GM23338 (cell line): ENCODE data around the gene AACS. TPM values are rescaled to one million over a fixed set of nuclear protein-coding genes. Genes with fewer than 3 reads are reported as not detected.

Experiments used
- ATAC-seq: fragments of 200-7000 bp; cut with Tn5 transposase; 3 replicates; pipeline ENCODE4 v1.9.1; 2020
- DNase-seq: peaks from one replicate; pipeline ENCODE4 v3.0.0-alpha.2; 2015; ENCODE audit warnings: low spot score
- H2AFZ ChIP-seq: fragments of 200-600 bp; sonication (generic); 2 replicates; pipeline ENCODE4 v1.8.0; 2016; ENCODE audit warnings: antibody characterized with exemption, mild to moderate bottlenecking, moderate library complexity
- H3F3A ChIP-seq: fragments of 200-600 bp; sonication (generic); replicated peaks from 2 replicates; pipeline ENCODE4 v1.8.0; 2017; ENCODE audit warnings: antibody characterized with exemption, mixed run types, low read depth
- H3K27ac ChIP-seq: fragments of 200-600 bp; sonication (generic); 2 replicates; pipeline ENCODE4 v1.6.1; 2016; ENCODE audit warnings: low read depth
- H3K27me3 ChIP-seq: fragments of 200-600 bp; sonication (generic); 2 replicates; pipeline ENCODE4 v1.8.0; 2016; ENCODE audit warnings: mild to moderate bottlenecking, mixed run types, moderate library complexity; ENCODE audit not compliant: insufficient read depth
- H3K36me3 ChIP-seq: fragments of 200-600 bp; sonication (generic); 2 replicates; pipeline ENCODE4 v1.8.0; 2016; ENCODE audit warnings: mild to moderate bottlenecking; ENCODE audit not compliant: insufficient read depth
- H3K4me1 ChIP-seq: fragments of 200-600 bp; sonication (generic); 2 replicates; pipeline ENCODE4 v1.8.0; 2016; ENCODE audit warnings: mild to moderate bottlenecking, moderate library complexity; ENCODE audit not compliant: insufficient read depth
- H3K4me2 ChIP-seq: fragments of 200-600 bp; sonication (generic); 2 replicates; pipeline ENCODE4 v1.7.1; 2017; ENCODE audit warnings: mixed run types
- H3K4me3 ChIP-seq: fragments of 200-600 bp; sonication (generic); 2 replicates; pipeline ENCODE4 v1.6.1; 2016; ENCODE audit warnings: mixed run types
- H3K79me2 ChIP-seq: fragments of 200-600 bp; sonication (generic); replicated peaks from 2 replicates; pipeline ENCODE4 v1.8.0; 2017; ENCODE audit warnings: mild to moderate bottlenecking; ENCODE audit not compliant: insufficient read depth
- H3K9me2 ChIP-seq: fragments of 200-600 bp; sonication (generic); 2 replicates; pipeline ENCODE4 v1.8.0; 2017; ENCODE audit not compliant: insufficient read depth
- H4K20me1 ChIP-seq: fragments of 200-600 bp; sonication (generic); replicated peaks from 2 replicates; pipeline ENCODE4 v1.8.0; 2017; ENCODE audit warnings: mild to moderate bottlenecking; ENCODE audit not compliant: insufficient read depth
- H3K27ac Mint-ChIP-seq: 2 replicates; pipeline ENCODE4 v1.8.0; 2020; ENCODE audit warnings: inconsistent platforms, mild to moderate bottlenecking, moderate library complexity, mixed read lengths
- H3K27me3 Mint-ChIP-seq: 3 replicates; pipeline ENCODE4 v1.8.0; 2022; ENCODE audit warnings: low read depth, mild to moderate bottlenecking, moderate library complexity, mixed read lengths, inconsistent platforms; ENCODE audit not compliant: insufficient read depth, poor library complexity
- H3K36me3 Mint-ChIP-seq: 3 replicates; pipeline ENCODE4 v1.8.0; 2021; ENCODE audit warnings: low read depth, mild to moderate bottlenecking, inconsistent platforms, moderate library complexity, mixed read lengths
- H3K4me1 Mint-ChIP-seq: 3 replicates; pipeline ENCODE4 v1.8.0; 2020; ENCODE audit warnings: mild to moderate bottlenecking, inconsistent platforms, mixed read lengths
- H3K4me3 Mint-ChIP-seq: 3 replicates; pipeline ENCODE4 v1.8.0; 2021; ENCODE audit warnings: moderate library complexity, mild to moderate bottlenecking, inconsistent platforms, mixed read lengths
- H3K9me3 Mint-ChIP-seq: 3 replicates; pipeline ENCODE4 v1.8.0; 2020; ENCODE audit warnings: moderate library complexity, mild to moderate bottlenecking, inconsistent platforms, mixed read lengths
- CREB1 ChIP-seq: fragments of 250-450 bp; sonication (Bioruptor Pico); IDR thresholded peaks from 2 replicates; pipeline ENCODE4 v1.5.0; 2020; ENCODE audit warnings: low read depth, mild to moderate bottlenecking, moderate library complexity
- EZH2phosphoT487 ChIP-seq: fragments of 200-600 bp; sonication (generic); IDR thresholded peaks from one replicate; pipeline ENCODE4 v1.8.1; 2018; ENCODE audit warnings: antibody characterized with exemption; ENCODE audit not compliant: unreplicated experiment
- JUNB ChIP-seq: IDR thresholded peaks from one replicate; pipeline ENCODE4 v1.6.1; 2016; ENCODE audit warnings: antibody characterized with exemption; ENCODE audit not compliant: unreplicated experiment
- NANOG ChIP-seq: IDR thresholded peaks from 2 replicates; pipeline ENCODE4 v1.6.1; 2016; ENCODE audit warnings: antibody characterized with exemption, borderline replicate concordance
- POLR2AphosphoS5 ChIP-seq: IDR thresholded peaks from 2 replicates; pipeline ENCODE4 v1.6.1; 2016; ENCODE audit warnings: antibody characterized with exemption, low read depth
- REST ChIP-seq: IDR thresholded peaks from one replicate; pipeline ENCODE4 v1.6.1; 2018; ENCODE audit warnings: antibody characterized with exemption; ENCODE audit not compliant: unreplicated experiment
- STAT1 ChIP-seq: IDR thresholded peaks from one replicate; pipeline ENCODE4 v1.6.1; 2016; ENCODE audit warnings: antibody characterized with exemption; ENCODE audit not compliant: unreplicated experiment
- ZNF114 ChIP-seq: fragments of 250-450 bp; sonication (Bioruptor Pico); IDR thresholded peaks from 2 replicates; pipeline ENCODE4 v1.5.0; 2020; ENCODE audit warnings: mild to moderate bottlenecking, moderate library complexity
- ZNF331 ChIP-seq: fragments of 250-450 bp; sonication (Bioruptor Pico); IDR thresholded peaks from 2 replicates; pipeline ENCODE4 v1.5.0; 2020; ENCODE audit warnings: low read depth, mild to moderate bottlenecking, moderate library complexity
- polyA plus RNA-seq: library from polyadenylated mRNA; unstranded; fragments of >200 nt; fragmentation: Nextera tagmentation; extraction: Ambion mirVana; gene quantifications from 2 replicates; pipeline ENCODE4 v1.2.1, GENCODE V29; 2016
- total RNA-seq: library from RNA; depleted of rRNA; stranded (reverse); fragments of >200 nt; shearing (Covaris generic); gene quantifications from 2 replicates; pipeline ENCODE4 v1.2.3, GENCODE V29; 2014
- TF ChIP-seq, protein P1 (sequence below): IDR thresholded peaks from 2 replicates; pipeline ENCODE4 v1.6.1; 2016; ENCODE audit warnings: antibody characterized with exemption
- TF ChIP-seq, protein P2 (sequence below), 2 experiments: fragments of 200-600 bp in 1 of 2; sonication (generic) in 1 of 2; conservative IDR thresholded peaks; 2 replicates each; pipeline versions ENCODE4 v1.5.1 to v1.6.1; 2016 to 2017; ENCODE audit warnings: antibody characterized with exemption in 2 of 2, low read depth in 2 of 2, mild to moderate bottlenecking in 2 of 2, moderate library complexity in 1 of 2

AACS gene
- total and polyA plus RNA-seq, 2 experiments from 2014 or later: 31.1 to 64.4 TPM

GRCh38 chr12:125053821-125054220, 11.4 kb upstream of the AACS start:
- no peaks in the 10 kb centered on the region for H3K79me2 ChIP-seq
- peaks cover 3% of the 10 kb centered on the region; the same call in 1 of the 3 replicates for H3K4me1 Mint-ChIP-seq
- H3K27ac ChIP-seq: no peak overlapping the region
- ATAC-seq (no peak), DNase-seq (no peak)
- H4K20me1 ChIP-seq: no peaks in the 10 kb centered on the region
- peaks cover 15% of the 10 kb centered on the region for H3K27me3 Mint-ChIP-seq
- no peak overlapping the region for H3K4me3 Mint-ChIP-seq
- H3K36me3 Mint-ChIP-seq: 0 out of 3 replicates have a peak, but pooled peaks cover 6% of the 10 kb centered on the region
- TF ChIP-seq REST (no peak), POLR2AphosphoS5 (no peak), NANOG (no peak), JUNB (no peak), CREB1 (CRISPR knock-in tag) (no peak), STAT1 (no peak), ZNF331 (CRISPR knock-in tag) (no peak), ZNF114 (CRISPR knock-in tag) (no peak), EZH2phosphoT487 (no peak)
- TF ChIP-seq, protein P1, sequence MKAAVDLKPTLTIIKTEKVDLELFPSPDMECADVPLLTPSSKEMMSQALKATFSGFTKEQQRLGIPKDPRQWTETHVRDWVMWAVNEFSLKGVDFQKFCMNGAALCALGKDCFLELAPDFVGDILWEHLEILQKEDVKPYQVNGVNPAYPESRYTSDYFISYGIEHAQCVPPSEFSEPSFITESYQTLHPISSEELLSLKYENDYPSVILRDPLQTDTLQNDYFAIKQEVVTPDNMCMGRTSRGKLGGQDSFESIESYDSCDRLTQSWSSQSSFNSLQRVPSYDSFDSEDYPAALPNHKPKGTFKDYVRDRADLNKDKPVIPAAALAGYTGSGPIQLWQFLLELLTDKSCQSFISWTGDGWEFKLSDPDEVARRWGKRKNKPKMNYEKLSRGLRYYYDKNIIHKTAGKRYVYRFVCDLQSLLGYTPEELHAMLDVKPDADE: no peak
- TF ChIP-seq, protein P2, sequence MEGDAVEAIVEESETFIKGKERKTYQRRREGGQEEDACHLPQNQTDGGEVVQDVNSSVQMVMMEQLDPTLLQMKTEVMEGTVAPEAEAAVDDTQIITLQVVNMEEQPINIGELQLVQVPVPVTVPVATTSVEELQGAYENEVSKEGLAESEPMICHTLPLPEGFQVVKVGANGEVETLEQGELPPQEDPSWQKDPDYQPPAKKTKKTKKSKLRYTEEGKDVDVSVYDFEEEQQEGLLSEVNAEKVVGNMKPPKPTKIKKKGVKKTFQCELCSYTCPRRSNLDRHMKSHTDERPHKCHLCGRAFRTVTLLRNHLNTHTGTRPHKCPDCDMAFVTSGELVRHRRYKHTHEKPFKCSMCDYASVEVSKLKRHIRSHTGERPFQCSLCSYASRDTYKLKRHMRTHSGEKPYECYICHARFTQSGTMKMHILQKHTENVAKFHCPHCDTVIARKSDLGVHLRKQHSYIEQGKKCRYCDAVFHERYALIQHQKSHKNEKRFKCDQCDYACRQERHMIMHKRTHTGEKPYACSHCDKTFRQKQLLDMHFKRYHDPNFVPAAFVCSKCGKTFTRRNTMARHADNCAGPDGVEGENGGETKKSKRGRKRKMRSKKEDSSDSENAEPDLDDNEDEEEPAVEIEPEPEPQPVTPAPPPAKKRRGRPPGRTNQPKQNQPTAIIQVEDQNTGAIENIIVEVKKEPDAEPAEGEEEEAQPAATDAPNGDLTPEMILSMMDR (conservative IDR thresholded peaks at IDR 0.05; ENCODE audit: low read depth in 2 of 2): no peak
- H3F3A ChIP-seq: 0 out of 2 replicates have a peak, but pooled peaks cover 8% of the 10 kb centered on the region
- no peak overlapping the region for H3K27ac Mint-ChIP-seq
- H3K9me3 Mint-ChIP-seq: peaks cover 11% of the 10 kb centered on the region
- peaks cover 8% of the 10 kb centered on the region; the same call in 1 of the 2 replicates for H3K4me1 ChIP-seq
- no peaks in the 10 kb centered on the region for H3K9me2 ChIP-seq
- H3K4me2 ChIP-seq: no peak overlapping the region
- no peaks in the 10 kb centered on the region for H3K36me3 ChIP-seq
- no peaks in the 10 kb centered on the region for H3K27me3 ChIP-seq
- no peak overlapping the region for H3K4me3 ChIP-seq
- H2AFZ ChIP-seq: no peak overlapping the region
